NCI-H82 treated with DMSO at 0.1 percent for 48 hours (cell line): ENCODE results near the gene HMGN2.
A peak's percentile ranks its signal among the peaks of the same experiment; 100 is the strongest.

Experiments
- DNase-seq: peaks from one replicate; lab custom pipeline; 2025; ENCODE audit not compliant: unreplicated experiment; lab: John Stamatoyannopoulos, UW

HMGN2 gene

GRCh38 chr1:26472320-26472900, at the start of gene HMGN2:
HMGN2 (plus strand) TSS chr1:26472440; CDS start chr1:26472613, 173 bp downstream.
- DNase-seq: peak; percentile 86

GRCh38 chr1:26429721-26430120, 42.5 kb upstream of the HMGN2 start:
- no peak for DNase-seq

- DNase-seq: peak; percentile 96
These were observed 40.1 kb upstream of the HMGN2 start, which contains the start of gene DHDDS for GRCh38 chr1:26431979-26432695. DHDDS (plus strand) TSS chr1:26432321; CDS start chr1:26432946, 625 bp downstream.

- DNase-seq: no peak
These were observed 39.4 kb upstream of the HMGN2 start for GRCh38 chr1:26432793-26433192.

GRCh38 chr1:26434161-26434752, 38.0 kb upstream of the HMGN2 start:
- no peak for DNase-seq

GRCh38 chr1:26438041-26438440, 34.2 kb upstream of the HMGN2 start:
- no peak for DNase-seq

GRCh38 chr1:26440259-26440658, 32.0 kb upstream of the HMGN2 start:
- no peak for DNase-seq

GRCh38 chr1:26449868-26450267, 22.4 kb upstream of the HMGN2 start:
- DNase-seq: no peak

- DNase-seq: no peak
These were observed 21.3 kb upstream of the HMGN2 start for GRCh38 chr1:26450908-26451307.

- no peak for DNase-seq
These were observed 19.6 kb upstream of the HMGN2 start for GRCh38 chr1:26452459-26453183.

GRCh38 chr1:26459148-26459547, 13.1 kb upstream of the HMGN2 start:
- no peak for DNase-seq

GRCh38 chr1:26459573-26460031, 12.6 kb upstream of the HMGN2 start:
- DNase-seq: no peak

- no peak for DNase-seq
These were observed 3.3 kb upstream of the HMGN2 start for GRCh38 chr1:26468911-26469310.

- DNase-seq: peak; percentile 98
These were observed 2.7 kb upstream of the HMGN2 start for GRCh38 chr1:26469558-26469957.

GRCh38 chr1:26470878-26471497, 1.3 kb upstream of the HMGN2 start:
- peak; percentile 72 for DNase-seq

- no peak for DNase-seq
These were observed 531 bp upstream of the HMGN2 start for GRCh38 chr1:26471498-26472319.

GRCh38 chr1:26472901-26473845, 933 bp downstream of the HMGN2 start:
- DNase-seq: peak; percentile 86

- DNase-seq: no peak
These were observed 2.6 kb downstream of the HMGN2 start for GRCh38 chr1:26474818-26475217.

GRCh38 chr1:26475989-26476388, 3.7 kb downstream of the HMGN2 start:
- no peak for DNase-seq
